Tibial nerve (tissue), 3 donors: ENCODE results near the gene FNTB.

ENCODE experiments used
- CTCF ChIP-seq, 5 experiments: fragments of 200-600 bp in 3 of 5; fragments of 450-650 bp in 2 of 5; sonication (generic) in 3 of 5; IDR thresholded peaks; one replicate each; pipeline ENCODE4 v1.5.1; 2016 to 2019; ENCODE audit warnings: antibody characterized with exemption in 5 of 5, mild to moderate bottlenecking in 3 of 5, moderate library complexity in 2 of 5
- POLR2A ChIP-seq, 2 donors: fragments of 450-650 bp; IDR thresholded peaks; one replicate each; pipeline ENCODE4 v1.6.1; 2017; ENCODE audit warnings: antibody characterized with exemption in 2 of 2, mild to moderate bottlenecking in 2 of 2, moderate library complexity in 2 of 2

- TF ChIP-seq CTCF (IDR thresholded peaks at IDR 0.05) (no peak), POLR2A (IDR thresholded peaks at IDR 0.05) (no peak)
Measured at GRCh38 chr14:65034021-65034420, 47.3 kb downstream of the FNTB start.
